HG03103 (cell line): Measurements from ENCODE around the gene TMPO.
"Not testable (repeated sequence)": the region's sequence is repeated elsewhere in the genome, so short reads cannot be mapped to it uniquely, and the experiment has no call there.

ENCODE experiments used
- ATAC-seq: cut with Tn5 transposase; IDR thresholded peaks from one replicate; pipeline ENCODE4 v1.9.1; 2021; ENCODE audit warnings: low read depth; ENCODE audit not compliant: unreplicated experiment

TMPO gene

GRCh38 chr12:98515287-98516110 is at the start of gene TMPO:
Gene TMPO (plus strand): TSS chr12:98515590. CDS start chr12:98515868, 278 bp downstream.
- ATAC-seq = peak; percentile 69

- no peak for ATAC-seq
These were observed 49.3 kb upstream of the TMPO start for GRCh38 chr12:98465950-98466602.

GRCh38 chr12:98466640-98467400 is 48.6 kb upstream of the TMPO start:
- ATAC-seq = no peak

GRCh38 chr12:98469109-98469508 is 46.3 kb upstream of the TMPO start:
- ATAC-seq = no peak

- no peak for ATAC-seq
These were observed 44.8 kb upstream of the TMPO start for GRCh38 chr12:98470469-98471082.

GRCh38 chr12:98471085-98471484 is 44.3 kb upstream of the TMPO start:
- no peak for ATAC-seq

- ATAC-seq = no peak
These were observed 39.9 kb upstream of the TMPO start for GRCh38 chr12:98475565-98475908.

- ATAC-seq = no peak
These were observed 36.8 kb upstream of the TMPO start for GRCh38 chr12:98478606-98479005.

- ATAC-seq = no peak
These were observed 31.5 kb upstream of the TMPO start for GRCh38 chr12:98483621-98484503.

- ATAC-seq = no peak
These were observed 29.5 kb upstream of the TMPO start for GRCh38 chr12:98485792-98486340.

GRCh38 chr12:98488416-98488815 is 27.0 kb upstream of the TMPO start:
- ATAC-seq = not testable (repeated sequence)

GRCh38 chr12:98489176-98489575 is 26.2 kb upstream of the TMPO start:
- no peak for ATAC-seq

- ATAC-seq = peak; percentile 93
These were observed 24.6 kb upstream of the TMPO start for GRCh38 chr12:98490501-98491453.

GRCh38 chr12:98492580-98493140 is 22.7 kb upstream of the TMPO start:
- ATAC-seq = no peak

- ATAC-seq = not testable (repeated sequence)
These were observed 14.1 kb upstream of the TMPO start for GRCh38 chr12:98501266-98501629.

GRCh38 chr12:98503342-98503591 is 12.1 kb upstream of the TMPO start:
- peak; percentile 44 for ATAC-seq

- ATAC-seq = peak; percentile 74
These were observed 11.6 kb upstream of the TMPO start for GRCh38 chr12:98503592-98504367.

GRCh38 chr12:98504368-98504617 is 11.1 kb upstream of the TMPO start:
- ATAC-seq = peak; percentile 10
